ENCODE results near the gene GIMAP5. TPM values are rescaled to one million over a fixed set of nuclear protein-coding genes. Genes with fewer than 3 reads are reported as not detected.

The GIMAP5 gene
- total and polyA plus RNA-seq, 10 of the 15 experiments (the other 5 are each of a cell fraction or from before 2014, with no cell fraction given): 3.7 to 9.1 (median 6.7) TPM

DNA sequence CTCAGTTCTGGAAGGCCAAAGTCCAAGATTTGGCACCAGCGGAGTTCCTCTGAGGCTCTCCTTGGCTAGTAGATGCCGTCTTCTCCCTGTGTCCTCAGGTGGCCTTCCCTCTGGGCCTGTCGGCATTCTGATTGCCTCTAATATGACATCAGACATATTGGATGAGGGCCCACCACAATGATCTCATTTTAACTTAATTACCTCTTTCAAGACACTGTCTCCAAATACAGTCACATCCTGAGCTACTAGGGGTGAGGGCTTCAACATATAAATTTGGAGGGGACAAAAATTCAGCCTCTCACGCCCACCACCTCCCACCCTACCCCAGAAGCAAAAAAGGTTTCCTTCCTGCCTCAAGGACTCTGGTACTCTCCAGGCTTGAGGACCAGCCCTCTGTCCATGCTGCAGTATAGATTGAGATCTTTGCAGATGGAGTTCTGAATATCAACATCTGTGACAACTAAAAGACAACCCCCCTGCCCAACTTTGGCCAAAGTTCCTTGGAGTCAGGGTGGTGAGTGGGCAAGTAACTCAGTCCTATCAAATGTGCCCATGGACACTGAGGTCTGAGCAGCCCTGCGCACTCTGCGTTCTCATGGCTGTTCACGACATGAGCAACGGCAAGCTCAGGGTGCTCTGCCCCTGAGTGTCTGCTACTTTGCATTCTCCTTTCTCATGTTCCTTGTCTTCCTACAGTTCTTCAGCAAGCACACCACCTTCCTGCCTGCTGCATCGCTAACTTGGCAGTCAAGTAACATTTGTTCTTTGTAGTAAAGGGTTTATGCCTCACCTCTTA lies 51.5 kb downstream of the GIMAP5 start (continued):
- TF ChIP-seq, protein P1, sequence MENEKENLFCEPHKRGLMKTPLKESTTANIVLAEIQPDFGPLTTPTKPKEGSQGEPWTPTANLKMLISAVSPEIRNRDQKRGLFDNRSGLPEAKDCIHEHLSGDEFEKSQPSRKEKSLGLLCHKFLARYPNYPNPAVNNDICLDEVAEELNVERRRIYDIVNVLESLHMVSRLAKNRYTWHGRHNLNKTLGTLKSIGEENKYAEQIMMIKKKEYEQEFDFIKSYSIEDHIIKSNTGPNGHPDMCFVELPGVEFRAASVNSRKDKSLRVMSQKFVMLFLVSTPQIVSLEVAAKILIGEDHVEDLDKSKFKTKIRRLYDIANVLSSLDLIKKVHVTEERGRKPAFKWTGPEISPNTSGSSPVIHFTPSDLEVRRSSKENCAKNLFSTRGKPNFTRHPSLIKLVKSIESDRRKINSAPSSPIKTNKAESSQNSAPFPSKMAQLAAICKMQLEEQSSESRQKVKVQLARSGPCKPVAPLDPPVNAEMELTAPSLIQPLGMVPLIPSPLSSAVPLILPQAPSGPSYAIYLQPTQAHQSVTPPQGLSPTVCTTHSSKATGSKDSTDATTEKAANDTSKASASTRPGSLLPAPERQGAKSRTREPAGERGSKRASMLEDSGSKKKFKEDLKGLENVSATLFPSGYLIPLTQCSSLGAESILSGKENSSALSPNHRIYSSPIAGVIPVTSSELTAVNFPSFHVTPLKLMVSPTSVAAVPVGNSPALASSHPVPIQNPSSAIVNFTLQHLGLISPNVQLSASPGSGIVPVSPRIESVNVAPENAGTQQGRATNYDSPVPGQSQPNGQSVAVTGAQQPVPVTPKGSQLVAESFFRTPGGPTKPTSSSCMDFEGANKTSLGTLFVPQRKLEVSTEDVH (IDR thresholded peaks at IDR 0.05; ENCODE audit: low read depth, partially characterized antibody): no peak
- TF ChIP-seq TCF12 (IDR thresholded peaks at IDR 0.05; ENCODE audit: low read depth, low read length): no peak
- no peak for TF ChIP-seq BRCA1 (IDR thresholded peaks at IDR 0.05; ENCODE audit: low read depth, low read length)

DNA sequence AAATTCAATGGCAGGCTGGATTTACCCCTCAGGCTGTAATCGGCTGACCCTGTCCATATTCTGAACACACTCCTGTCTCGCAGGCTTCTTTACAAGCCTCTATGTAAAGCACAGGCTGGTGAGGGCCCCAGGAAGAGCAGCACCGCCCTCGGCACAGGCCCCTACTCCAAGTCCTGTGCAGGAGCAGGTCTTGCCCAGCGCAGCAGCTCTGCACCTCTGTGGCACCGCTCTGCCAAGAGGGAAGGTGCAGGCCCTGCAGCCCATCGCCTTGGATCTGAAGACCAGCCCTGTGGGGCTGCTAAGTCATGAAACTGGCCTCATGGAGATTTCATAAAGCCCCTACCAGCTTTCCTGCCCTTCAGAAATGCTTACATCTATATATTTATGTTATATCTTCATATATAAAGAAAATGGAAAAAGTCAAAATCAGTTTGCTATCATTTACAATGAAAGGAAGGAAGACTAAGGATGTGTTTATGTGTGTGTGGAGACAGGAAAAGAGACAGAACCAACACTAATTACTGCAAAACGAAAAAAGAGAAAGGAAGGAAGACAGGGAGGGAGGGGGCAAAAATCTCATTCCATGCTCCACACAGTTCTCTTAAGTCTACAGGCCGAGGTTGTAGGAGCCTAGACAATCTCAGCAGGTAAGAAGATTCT lies 53.3 kb downstream of the GIMAP5 start:
- Histone ChIP-seq H3K36me3 (ENCODE audit: control insufficient read depth in 2 of 2, insufficient read depth in 2 of 2, low read length in 1 of 2) (no peaks in the 10 kb centered on the region), H3K79me2 (ENCODE audit: control insufficient read depth, insufficient read depth, low read length) (no peaks in the 10 kb centered on the region), H3K4me2 (ENCODE audit: control insufficient read depth, insufficient read depth) (no peak overlapping the region), H3K9me3 (replicated peaks; ENCODE audit: control insufficient read depth, insufficient read depth, low read length) (no peaks in the 10 kb centered on the region), H3K4me3 (no peak overlapping the region), H3K27ac (ENCODE audit: control insufficient read depth, insufficient read depth) (no peak overlapping the region), H4K20me1 (ENCODE audit: control insufficient read depth, insufficient read depth) (no peaks in the 10 kb centered on the region), H2AFZ (ENCODE audit: control insufficient read depth, low read depth, low read length) (no peak overlapping the region), H3K4me1 (ENCODE audit: control insufficient read depth, insufficient read depth, low read length) (peaks cover 8% of the 10 kb centered on the region), H3K27me3 (replicated peaks in 1 of 2; ENCODE audit: control insufficient read depth in 2 of 2, insufficient read depth in 2 of 2, low read length in 1 of 2) (peaks cover 3 to 4% of the 10 kb centered on the region in 2 experiments; a peak in 3 of 4 replicates), H3K9ac (ENCODE audit: control insufficient read depth, insufficient read depth, low read length) (no peak overlapping the region)
- FAIRE-seq (no peak), ATAC-seq (no peak), DNase-seq (ENCODE audit: low read depth, low spot score) (no peak)
- intact Hi-C loops (cut with micrococcal nuclease; ENCODE audit: unreplicated experiment) (no loop called here), in situ Hi-C loops (cut with MboI) (no loop called here)
- ChIA-PET RAD21 (ENCODE audit: unreplicated experiment) (no interaction called here), CTCF (no interaction called here), SMC1A (ENCODE audit: uncharacterized antibody, unreplicated experiment) (interaction anchor here (4.5 kb wide), 1 partner anchor 10 kb away, joined by 21 read pairs; no protein-coding TSS in a partner anchor), POLR2A (no interaction called here)
- BruUV-seq (replicated peaks): no TSS peak
- 34% methylated on average over 9 of the region's 9 CpGs for WGBS (ENCODE audit: insufficient coverage, insufficient replicate concordance, low lambda C conversion rate, missing lambda C conversion rate)
- TF ChIP-seq CBX3 (IDR thresholded peaks at IDR 0.05; ENCODE audit: borderline replicate concordance, low read depth) (no peak), ZNF217 (IDR thresholded peaks at IDR 0.05) (no peak), BACH1 (IDR thresholded peaks at IDR 0.05; ENCODE audit: borderline replicate concordance) (no peak), RCOR1 (conservative IDR thresholded peaks at IDR 0.05; ENCODE audit: low read depth, low read length) (no peak)
- TF ChIP-seq, protein P2, sequence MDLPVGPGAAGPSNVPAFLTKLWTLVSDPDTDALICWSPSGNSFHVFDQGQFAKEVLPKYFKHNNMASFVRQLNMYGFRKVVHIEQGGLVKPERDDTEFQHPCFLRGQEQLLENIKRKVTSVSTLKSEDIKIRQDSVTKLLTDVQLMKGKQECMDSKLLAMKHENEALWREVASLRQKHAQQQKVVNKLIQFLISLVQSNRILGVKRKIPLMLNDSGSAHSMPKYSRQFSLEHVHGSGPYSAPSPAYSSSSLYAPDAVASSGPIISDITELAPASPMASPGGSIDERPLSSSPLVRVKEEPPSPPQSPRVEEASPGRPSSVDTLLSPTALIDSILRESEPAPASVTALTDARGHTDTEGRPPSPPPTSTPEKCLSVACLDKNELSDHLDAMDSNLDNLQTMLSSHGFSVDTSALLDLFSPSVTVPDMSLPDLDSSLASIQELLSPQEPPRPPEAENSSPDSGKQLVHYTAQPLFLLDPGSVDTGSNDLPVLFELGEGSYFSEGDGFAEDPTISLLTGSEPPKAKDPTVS (IDR thresholded peaks at IDR 0.05; ENCODE audit: low read depth, low read length): no peak
- TF ChIP-seq, protein P3, sequence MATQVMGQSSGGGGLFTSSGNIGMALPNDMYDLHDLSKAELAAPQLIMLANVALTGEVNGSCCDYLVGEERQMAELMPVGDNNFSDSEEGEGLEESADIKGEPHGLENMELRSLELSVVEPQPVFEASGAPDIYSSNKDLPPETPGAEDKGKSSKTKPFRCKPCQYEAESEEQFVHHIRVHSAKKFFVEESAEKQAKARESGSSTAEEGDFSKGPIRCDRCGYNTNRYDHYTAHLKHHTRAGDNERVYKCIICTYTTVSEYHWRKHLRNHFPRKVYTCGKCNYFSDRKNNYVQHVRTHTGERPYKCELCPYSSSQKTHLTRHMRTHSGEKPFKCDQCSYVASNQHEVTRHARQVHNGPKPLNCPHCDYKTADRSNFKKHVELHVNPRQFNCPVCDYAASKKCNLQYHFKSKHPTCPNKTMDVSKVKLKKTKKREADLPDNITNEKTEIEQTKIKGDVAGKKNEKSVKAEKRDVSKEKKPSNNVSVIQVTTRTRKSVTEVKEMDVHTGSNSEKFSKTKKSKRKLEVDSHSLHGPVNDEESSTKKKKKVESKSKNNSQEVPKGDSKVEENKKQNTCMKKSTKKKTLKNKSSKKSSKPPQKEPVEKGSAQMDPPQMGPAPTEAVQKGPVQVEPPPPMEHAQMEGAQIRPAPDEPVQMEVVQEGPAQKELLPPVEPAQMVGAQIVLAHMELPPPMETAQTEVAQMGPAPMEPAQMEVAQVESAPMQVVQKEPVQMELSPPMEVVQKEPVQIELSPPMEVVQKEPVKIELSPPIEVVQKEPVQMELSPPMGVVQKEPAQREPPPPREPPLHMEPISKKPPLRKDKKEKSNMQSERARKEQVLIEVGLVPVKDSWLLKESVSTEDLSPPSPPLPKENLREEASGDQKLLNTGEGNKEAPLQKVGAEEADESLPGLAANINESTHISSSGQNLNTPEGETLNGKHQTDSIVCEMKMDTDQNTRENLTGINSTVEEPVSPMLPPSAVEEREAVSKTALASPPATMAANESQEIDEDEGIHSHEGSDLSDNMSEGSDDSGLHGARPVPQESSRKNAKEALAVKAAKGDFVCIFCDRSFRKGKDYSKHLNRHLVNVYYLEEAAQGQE (IDR thresholded peaks at IDR 0.05; ENCODE audit: low read depth, low read length): no peak
- TF ChIP-seq, protein P4, sequence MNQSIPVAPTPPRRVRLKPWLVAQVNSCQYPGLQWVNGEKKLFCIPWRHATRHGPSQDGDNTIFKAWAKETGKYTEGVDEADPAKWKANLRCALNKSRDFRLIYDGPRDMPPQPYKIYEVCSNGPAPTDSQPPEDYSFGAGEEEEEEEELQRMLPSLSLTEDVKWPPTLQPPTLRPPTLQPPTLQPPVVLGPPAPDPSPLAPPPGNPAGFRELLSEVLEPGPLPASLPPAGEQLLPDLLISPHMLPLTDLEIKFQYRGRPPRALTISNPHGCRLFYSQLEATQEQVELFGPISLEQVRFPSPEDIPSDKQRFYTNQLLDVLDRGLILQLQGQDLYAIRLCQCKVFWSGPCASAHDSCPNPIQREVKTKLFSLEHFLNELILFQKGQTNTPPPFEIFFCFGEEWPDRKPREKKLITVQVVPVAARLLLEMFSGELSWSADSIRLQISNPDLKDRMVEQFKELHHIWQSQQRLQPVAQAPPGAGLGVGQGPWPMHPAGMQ (IDR thresholded peaks at IDR 0.05; ENCODE audit: borderline replicate concordance): no peak
